Measurements from ENCODE around the gene PLXNA4.

- TF ChIP-seq EZH2 (IDR thresholded peaks at IDR 0.05; ENCODE audit: borderline replicate concordance): no peak
- no peak for TF ChIP-seq CTCF (IDR thresholded peaks at IDR 0.05; ENCODE audit: poor library complexity)
Observed at GRCh38 chr7:132562690-132563089, 13.6 kb downstream of the PLXNA4 start.

Data from hepatocyte (in vitro differentiated cells).